Skeletal muscle cell (primary cell): Measurements from ENCODE around the gene RUNX3.

ENCODE experiments used
- DNase-seq: peaks from one replicate; pipeline ENCODE4 v3.0.0-alpha.2; 2010; ENCODE audit warnings: low read depth
- H3K4me3 ChIP-seq: 2 replicates; pipeline ENCODE4 v1.5.1; 2011; ENCODE audit warnings: low read depth, mild to moderate bottlenecking, control low read depth, low read length, moderate library complexity

Gene RUNX3

DNA sequence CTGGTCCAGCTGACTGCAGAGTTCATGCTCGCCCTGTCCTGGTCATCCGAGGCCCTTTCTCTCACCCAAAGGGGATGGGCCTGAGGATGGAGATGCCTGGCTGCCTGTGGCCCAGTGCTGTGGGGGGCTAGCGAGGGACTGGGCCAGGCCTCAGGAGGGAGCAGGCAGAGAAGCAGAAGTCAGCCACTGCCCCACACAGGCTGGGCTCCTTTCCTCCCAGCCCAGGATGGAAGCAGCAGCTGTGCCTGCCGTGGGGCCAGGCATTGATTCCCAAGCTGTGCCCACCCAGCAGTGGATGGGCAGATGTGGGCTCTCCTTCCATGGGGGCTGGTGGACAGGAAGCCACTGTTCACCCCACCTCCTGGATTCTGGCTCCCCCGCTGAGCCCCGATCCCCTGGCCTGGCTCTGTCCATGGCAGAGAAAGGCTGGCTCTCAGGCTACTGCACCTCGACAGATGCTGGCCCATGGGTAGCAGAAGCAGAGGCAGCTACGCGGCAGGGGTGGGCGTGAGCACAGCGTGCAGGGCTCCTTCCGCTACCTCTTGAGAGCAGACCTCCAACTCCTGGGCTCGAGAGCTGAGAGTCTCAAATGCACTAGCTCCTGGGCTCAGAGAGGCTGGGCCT lies 24.6 kb downstream of the RUNX3 start:
- H3K4me3 ChIP-seq = no peak overlapping the region
- DNase-seq = no peak

DNA sequence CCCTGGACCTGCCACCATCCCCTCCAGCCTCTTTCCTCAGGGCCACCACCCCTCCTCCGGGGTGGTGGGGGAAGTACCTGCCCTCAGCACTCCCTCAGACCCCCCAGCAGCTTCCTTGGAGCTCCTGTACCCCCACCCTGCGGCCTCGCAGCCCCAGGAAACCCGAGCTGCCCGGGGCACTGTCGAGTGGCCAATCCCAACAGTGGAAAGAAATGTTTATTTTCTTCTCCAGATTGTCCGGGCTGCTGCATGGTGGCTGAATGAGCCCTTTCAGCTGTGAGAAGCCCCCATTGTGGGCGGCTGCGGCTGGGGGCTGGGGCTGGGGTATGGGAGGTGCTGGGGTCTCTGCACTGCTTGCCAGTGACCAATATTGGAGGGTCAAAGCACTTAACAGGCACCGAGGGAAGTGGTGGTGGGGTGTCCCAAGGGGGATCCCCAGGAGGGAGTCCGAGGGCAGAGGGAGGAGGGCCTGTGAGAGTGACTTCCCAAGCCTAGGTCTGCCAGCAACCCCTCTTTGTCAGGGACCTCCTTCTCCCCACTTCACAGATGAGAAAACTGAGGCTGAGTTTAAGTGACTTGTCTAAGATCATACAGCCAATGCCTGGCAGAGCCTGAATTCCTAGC lies 25.2 kb downstream of the RUNX3 start:
- H3K4me3 ChIP-seq = no peak overlapping the region
- DNase-seq = no peak

DNA sequence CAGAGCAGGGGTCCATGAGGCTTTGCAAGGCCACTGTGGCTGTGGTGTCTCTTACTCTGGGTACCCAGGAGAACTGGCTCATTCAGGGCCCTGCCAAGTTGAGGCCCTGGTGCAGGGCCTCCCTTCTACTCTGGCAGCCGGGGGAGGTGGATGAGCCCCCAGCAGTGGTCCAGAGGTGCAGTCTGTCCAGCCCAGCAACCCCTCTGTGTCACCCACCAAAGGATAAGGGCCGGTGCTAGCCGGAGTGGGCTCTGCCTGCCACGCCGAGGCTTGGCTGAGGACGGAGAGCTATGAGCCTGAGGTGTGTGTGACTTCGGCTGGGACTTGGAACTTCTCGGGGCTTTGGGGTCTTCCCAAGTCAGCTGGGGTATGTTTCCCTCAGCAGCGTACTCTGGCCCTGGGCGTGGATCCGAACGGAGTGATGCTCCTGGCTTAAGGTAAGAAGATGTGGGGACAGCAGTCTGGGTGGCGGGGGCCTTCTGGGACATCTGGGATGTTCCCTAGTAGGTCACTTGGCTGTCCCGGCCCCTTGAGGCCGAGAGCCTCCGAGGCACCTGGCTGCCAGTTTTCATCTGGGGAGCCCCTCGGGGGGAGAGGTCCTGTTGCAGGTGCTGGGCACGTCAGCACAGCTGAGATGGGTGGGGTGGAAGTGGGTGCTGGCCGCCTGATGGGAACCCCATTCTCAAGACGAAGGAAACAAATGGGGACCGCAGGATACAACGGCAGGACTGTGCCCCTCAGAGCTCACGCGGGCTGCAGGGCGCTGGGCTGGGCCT lies 25.9 kb downstream of the RUNX3 start:
- no peak overlapping the region for H3K4me3 ChIP-seq
- DNase-seq = no peak

DNA sequence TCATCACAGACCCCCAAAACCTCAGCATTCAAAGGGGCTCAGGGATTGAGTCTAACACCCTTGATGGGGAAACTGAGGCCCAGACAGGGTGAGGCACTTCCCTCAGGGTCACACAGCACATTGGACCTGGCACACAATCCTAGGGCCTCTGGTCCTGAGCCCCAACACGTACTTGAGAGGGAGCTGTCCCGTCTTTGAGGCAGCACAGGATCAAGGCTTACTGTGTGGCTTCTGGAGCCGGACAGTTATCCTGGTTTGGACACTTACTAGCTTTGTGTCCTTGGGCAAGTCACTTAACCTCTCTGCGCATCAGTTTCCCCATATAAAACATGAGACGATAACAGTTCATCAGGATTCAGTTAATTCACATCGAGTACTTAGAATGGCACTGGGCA lies 26.5 kb downstream of the RUNX3 start:
- H3K4me3 ChIP-seq = no peak overlapping the region
- DNase-seq = no peak

DNA sequence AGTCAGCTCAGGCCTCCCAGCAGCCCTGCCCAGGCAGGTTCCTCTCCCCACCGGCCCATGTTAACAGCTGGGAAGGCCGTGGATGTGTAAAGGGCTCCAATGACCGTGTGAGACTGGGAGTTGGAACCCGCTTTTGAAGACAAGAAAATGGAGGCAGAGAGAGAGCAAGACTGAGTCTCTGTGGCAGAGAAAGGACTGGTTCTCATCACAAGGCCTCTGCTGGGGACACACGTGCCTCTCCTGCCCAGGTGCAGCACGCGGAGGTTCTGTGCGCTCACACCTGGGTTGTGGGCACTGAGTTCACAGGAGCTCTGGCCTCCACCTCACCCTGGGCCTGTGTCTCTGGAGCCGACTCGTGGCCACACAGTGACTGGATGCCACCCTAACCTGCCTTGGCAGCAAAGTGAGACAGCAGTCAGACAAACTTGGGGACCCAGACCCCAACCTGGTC lies 27.0 kb downstream of the RUNX3 start:
- H3K4me3 ChIP-seq = no peak overlapping the region
- no peak for DNase-seq

DNA sequence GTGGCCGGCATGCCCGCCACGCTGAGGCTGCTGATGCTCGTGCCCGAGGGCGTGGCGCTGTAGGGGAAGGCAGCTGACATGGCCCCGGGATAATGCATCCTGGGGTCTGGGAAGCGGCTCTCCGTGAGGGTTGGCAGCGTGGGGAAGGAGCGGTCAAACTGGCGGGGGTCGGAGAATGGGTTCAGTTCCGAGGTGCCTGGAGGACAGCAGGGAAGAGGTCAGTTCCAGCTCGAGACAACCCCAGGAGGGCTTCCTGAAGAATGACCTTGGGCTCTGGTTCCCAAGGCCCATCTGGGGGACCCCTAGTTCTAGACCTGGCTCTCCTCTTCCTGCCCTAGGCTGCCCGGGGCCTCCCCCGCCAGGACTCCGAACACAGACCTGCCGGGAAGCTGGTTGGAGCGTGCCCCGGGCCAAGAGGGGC lies 27.6 kb downstream of the RUNX3 start:
- DNase-seq = no peak
- no peak overlapping the region for H3K4me3 ChIP-seq

DNA sequence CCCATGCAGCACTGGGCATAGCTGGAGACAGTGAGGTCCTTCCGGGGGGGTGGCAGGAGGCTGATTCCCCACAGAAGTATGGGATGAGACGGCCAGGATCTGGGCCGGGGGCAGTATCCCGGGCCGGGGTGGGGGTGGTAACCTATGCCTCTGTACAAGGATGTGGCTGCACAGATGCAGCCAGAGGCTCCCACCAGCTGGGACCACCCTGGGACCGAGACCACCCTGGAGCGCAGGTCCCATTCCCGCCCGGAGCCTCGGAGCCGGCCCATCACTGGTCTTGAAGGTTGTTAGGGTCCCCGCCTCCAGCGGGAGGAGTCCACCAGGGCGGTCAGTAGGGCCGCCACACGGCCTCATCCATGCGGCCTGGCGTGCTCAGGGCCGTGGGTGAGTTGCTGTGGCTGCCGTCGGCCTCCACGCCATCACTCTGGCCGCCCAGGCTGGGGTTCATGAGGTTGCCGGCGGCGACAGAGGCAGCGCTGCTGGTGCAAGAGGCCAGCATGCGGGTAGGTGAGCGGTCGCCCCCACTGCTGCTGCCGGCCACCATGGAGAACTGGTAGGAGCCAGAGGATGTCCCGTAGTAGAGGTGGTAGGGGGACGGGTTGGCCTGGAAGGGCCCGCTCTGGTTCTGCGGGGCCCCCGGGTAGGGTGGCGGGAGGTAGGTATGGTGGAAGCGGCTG lies 28.1 kb downstream of the RUNX3 start:
- DNase-seq = no peak
- no peak overlapping the region for H3K4me3 ChIP-seq

DNA sequence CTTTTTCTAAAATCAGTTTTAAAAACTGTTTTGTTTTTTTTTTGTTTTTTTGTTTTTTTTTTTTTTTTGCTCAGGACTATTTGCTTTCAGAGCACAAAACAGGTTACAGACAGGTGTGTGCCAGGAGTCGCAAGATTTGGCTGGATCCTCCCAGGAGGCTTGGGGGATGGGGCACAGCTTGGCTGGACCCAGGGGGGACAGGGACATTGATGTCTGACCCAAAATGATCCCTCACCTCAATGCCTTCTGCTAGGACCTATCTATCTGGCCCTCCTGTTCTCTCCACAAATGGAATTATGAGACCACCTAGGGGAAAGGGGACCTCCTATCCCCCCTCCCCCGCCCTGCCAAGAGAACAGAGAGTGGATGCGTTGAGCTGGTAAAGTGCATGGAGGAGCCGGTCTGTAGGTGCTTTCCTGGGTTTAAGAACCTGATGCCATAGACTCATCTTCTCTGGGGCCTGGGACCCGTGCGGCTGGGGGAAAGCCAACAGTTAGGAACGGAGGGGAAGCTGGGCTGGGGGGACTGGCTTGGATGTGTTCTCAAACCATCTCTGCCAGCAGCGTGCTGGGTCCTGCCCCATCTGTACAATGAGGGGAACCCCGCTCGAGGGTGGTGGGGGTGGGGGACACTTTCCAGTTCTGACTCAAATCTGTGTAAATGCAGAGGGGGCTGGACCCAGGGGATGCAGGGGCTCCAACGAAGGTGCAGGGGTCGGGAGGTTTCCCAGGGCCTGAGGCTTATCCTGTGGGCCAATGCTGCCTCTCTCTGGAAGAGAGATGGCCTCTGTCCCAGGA lies 28.9 kb downstream of the RUNX3 start:
- DNase-seq = no peak
- H3K4me3 ChIP-seq = no peak overlapping the region

DNA sequence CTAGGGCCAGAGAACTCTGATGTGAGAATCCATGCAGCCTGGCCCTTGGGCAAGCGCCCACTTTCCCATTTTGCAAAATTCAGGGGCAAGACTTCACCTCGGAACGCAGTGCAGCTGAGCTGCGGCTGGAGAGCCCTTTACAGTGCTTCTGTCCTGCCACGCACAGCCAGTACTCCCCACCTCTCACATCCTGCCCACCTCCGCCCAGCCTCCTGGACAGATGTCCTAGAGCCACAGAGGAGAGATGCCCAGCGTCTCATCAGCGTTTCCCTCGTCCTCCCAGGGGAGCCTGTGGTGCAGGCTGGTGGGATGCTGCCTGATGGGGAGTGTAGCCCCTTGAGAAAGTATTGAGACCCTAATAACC lies 29.6 kb downstream of the RUNX3 start:
- no peak for DNase-seq
- no peak overlapping the region for H3K4me3 ChIP-seq

DNA sequence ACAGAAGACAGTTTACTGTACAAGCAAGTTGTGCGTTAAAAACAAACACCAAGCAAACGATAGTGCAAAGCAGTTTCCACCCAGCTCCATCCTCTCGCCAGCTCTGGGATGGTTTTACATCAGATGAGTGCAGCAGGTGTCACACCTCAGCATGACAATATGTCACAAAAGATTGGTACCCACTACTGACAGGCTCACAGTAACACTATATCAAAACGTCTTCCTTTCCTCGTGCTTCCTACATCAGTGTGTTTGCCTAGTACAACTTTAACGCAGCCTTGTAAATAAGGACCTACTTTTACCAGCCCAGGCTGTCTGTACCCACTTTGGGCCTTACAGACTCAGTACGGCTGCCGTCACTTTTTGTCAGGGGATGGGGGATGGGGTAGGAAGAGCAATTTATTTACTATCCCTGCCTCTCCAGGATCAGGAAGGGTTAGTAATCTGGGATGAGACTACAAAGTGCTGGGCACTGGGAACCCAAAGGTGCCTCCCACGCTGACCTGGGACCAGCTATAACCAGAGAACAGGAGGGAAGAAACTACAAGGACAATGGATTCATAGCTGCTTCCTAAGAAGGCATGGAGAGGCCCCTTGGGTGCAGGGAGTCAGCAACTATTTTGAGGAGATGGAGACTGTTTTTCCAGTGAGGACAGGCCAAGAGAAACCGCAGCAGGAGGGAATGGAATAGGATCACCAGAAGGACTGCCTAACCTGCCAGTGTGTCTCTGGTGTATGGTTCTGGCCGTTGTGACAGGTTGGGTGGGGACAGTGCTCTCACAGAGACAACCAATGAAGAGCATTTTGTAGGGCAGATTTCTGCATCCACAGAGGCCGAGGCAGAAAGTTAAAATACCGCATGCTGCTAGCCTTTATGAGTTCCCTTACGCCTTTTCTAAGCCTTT lies 30.2 kb downstream of the RUNX3 start:
- no peak overlapping the region for H3K4me3 ChIP-seq
- no peak for DNase-seq

DNA sequence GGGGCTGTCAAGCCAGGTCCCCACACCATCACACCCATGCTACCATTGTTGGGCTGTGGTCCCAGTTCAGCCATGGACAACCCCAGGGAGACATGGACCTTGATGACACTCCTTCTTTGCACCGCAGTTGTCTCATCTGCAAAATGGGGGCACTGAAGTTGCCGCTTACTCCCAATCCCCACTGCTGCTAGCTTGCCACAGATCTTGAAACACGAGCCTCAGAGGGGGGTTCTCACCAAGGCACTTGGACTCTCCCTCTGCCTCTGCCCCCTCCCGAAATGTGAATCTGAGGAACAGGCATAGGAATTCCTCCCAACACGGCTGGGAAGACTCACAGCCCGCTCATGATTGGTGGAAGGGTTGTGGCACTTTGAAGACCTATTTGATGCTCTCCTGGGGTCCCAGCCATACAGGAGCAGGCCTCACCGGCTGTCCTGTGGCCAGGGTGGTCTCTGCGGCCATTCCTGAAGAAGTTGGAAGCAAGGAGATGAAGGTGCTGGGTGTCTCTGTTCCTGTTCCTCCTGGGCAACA lies 31.1 kb downstream of the RUNX3 start:
- DNase-seq = no peak
- no peak overlapping the region for H3K4me3 ChIP-seq

DNA sequence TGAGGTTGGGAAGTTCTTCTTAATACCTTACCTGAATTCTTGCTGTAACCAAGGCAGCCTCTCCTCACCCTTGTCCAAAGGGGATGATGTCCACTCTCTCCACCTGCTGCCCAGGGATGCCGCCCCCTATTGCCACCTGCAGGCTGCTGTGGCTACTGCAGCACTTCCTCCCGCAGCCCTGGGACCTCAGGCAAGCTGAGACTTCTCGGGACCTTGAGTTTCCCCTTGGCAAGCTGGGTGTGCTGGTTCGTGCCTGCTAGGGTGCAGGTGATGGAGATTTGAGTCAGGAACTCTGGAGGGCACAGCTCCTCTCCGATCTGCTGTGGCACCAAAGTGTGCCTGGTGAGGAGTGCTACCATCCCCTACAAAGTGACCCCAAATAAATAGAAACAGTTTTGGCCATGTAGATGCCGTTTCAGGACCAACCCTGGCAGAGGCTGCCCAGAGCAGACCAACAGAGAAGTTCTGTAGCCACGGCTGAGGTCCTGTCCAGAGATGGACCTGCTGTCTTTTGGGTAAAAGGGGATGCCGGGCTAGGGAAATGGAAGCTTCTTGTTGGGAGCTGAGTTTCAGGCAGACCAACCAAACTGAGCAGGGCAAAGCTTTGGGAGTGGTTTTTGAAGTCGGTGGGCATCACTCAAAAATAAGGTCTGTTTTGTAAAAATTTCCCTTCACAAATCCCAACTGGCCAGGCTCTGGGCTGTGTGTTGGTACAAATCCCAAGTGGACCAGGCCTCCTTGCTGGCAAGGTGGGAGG lies 31.7 kb downstream of the RUNX3 start:
- DNase-seq = no peak
- H3K4me3 ChIP-seq = no peak overlapping the region

DNA sequence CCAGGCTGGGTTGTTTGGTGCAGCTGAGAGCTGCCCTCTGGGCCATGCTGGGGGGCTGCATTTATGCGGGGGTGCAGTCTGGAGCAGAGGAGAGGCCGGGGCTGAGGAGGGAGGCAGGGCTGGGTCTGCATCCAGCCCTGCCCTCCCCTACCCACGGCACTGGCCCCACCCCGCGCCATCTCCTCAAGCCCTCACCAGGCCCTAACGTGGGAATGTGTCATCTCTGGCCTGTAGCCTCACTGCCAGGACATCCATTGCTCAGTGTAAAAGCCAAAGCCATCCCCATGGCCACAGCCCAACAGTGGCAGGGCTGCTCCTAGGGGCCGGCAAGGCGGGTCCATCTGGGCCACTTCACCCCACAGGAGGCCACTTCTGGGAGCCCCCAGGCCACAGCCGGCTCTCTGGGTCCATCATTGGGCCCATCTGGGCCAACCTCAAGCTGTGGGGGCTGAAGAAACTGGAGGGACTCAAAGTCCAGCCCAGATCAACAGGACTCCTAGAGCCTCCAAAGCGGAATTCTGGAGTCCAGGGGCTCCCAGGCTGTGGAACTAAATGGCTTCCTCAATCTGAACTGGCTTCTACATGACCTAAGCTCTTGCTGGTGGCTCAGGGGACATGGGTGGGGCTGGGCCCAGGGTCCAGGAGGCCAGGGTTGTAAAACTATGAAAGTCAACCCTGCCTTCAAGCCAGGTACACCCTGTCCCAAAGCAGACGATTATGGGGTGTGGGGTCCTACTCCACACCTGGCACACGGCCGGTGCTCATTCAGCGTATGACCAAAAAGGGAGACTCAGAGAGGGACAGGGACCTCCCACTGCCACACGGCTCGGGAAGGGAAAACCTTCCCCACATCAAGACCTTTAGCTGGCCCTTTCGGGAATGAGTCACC lies 32.6 kb downstream of the RUNX3 start:
- H3K4me3 ChIP-seq = no peak overlapping the region

DNA sequence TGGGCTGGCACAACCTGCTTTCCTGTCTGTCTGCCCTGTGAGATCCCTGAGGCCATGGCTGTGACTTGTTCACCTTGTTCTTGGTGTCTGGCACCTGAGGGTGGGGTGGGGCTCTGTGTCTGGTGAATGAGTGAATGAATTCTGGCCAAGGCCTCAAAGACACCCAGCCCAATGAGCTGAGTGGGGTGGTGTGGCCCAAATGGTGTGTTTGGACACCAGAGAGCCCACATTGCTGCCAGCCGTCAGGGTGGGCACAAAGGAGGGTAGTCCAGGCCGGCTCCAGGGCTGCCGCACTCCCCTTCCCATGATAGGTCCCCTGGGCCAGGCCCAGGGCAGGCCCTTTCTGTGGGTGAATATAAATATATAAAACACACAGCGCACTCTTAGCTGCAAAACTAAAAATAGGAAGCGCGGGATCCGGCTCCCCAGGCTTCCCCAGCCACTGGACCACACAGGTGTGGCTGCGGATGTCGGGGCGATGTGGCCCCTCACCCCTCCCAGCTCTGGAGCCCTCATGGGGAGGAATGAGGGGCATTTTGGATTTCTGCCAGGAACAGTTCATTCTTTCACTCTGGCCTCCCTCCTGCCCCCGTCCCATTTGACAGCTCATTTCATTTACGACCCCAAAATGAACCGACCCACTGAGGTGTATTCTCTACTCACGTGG lies 33.3 kb downstream of the RUNX3 start:
- no peak for DNase-seq
- H3K4me3 ChIP-seq = no peak overlapping the region

More for the DNA sequence above, 32.6 kb downstream of the RUNX3 start:
- no peak for DNase-seq

DNA sequence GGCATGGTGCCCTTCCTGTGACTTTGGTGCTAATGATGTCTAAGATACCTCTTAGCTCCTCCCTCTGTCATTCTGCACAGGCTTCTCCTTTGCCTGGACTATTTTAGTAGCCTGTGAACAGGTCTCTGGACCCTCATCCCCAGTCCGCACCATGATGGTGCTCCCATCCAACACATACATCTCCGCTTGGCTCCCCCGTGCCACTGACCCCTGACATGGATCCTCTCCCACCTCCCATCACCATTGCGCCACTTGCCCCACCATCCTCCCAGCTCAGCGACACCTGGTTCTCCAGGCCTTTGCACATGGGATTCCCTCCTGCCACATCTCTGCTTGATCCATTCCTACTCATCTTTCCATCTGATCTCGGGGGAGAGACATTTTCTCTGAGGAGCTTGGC lies 33.9 kb downstream of the RUNX3 start:
- H3K4me3 ChIP-seq = no peak overlapping the region
- DNase-seq = no peak

DNA sequence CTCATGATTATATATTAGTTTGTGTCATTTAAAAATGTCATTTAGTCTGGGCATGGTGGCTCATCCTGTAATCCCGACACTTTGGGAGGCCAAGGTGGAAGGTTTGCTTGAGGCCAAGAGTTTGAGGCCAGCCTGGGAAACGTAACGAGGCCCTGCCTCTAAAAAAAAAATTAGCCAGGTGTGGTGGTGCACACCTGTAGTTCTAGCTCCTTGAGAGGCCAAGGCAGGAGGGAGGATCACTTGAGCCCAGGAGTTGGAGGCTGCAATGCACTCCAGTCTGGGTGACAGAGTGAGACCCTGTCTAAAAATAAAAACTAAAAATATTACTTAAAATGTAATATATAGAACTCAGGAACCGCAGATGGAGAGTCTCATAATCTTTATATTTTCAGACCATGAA lies 34.6 kb downstream of the RUNX3 start:
- no peak overlapping the region for H3K4me3 ChIP-seq
- DNase-seq = no peak
